GM04504 (cell line): ENCODE data around the gene SPEG.

Source experiments
- DNase-seq: peaks from one replicate; pipeline ENCODE4 v3.0.0-alpha.2; 2012; ENCODE audit warnings: low read depth

Gene SPEG

GRCh38 chr2:219425238-219426067 is 9.2 kb upstream of the SPEG start:
- no peak for DNase-seq

DNA sequence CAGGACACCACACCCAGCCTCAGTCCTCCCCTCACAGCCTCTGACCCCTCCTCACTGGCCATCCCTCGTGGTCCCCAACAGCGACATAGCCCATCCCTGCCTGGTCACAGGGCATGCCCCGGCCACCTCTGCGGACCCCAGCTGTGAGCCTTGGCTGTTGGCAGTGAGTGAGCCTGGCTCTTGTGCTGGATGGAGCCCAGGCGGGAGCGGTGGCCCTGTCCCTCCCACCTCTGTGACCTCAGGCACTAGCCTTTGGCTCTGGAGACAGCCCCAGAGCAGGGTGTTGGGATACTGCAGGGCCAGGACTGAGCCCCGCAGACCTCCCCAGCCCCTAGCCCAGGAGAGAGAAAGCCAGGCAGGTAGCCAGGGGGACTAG is 8.6 kb upstream of the SPEG start:
- no peak for DNase-seq

DNA sequence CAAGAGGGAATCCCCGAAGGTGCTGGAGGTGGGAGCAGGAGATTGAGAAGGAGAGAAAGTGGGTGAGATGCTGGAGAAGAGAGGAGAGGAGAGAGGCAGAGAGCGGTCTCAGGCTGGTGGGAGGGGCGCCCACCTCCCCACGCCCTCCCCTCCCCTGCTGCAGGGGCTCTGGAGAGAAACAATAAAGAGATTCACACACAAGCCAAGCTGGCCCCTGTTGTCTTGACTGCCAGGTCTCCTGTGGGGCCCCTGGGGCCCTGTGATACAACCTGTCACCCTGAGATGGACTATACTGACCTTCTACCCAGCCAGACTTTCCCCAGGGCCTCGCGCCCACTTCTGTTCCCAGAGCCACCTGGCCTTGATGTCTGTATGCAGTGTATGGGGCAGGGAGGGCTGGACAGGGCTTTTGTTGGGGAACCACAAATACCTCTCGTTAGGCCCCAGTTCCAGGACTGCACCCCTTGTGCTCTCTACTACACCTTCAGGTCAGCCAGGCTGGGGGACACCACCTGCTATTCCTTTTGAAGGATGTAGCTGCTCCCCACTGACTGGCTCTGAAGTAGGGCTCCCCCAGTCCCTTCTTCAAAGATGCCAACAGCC is 8.0 kb upstream of the SPEG start:
- DNase-seq: no peak

DNA sequence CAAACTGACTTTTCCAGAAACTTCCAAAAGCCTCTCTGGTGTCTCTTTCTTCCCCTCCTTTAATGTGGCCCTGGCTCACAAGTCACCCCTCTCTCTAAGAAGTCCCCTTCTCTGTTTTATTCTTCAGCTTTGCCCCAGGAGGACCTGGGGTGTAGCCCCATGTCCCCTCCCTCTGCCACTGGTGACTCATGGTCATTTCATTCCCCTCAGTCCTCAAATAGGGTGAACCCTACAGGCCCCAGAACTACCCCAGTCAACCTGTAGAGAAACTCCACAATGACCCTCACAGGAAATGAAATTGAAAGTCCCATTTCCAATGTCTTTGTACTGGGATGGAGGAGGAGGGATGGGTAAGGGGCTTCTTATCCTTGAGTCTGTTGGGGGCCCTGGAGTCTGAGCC is 6.2 kb upstream of the SPEG start:
- no peak for DNase-seq

- DNase-seq: no peak
Observed at GRCh38 chr2:219429958-219430606, 4.6 kb upstream of the SPEG start.

- no peak for DNase-seq
Observed at GRCh38 chr2:219430633-219431615, 3.7 kb upstream of the SPEG start.

DNA sequence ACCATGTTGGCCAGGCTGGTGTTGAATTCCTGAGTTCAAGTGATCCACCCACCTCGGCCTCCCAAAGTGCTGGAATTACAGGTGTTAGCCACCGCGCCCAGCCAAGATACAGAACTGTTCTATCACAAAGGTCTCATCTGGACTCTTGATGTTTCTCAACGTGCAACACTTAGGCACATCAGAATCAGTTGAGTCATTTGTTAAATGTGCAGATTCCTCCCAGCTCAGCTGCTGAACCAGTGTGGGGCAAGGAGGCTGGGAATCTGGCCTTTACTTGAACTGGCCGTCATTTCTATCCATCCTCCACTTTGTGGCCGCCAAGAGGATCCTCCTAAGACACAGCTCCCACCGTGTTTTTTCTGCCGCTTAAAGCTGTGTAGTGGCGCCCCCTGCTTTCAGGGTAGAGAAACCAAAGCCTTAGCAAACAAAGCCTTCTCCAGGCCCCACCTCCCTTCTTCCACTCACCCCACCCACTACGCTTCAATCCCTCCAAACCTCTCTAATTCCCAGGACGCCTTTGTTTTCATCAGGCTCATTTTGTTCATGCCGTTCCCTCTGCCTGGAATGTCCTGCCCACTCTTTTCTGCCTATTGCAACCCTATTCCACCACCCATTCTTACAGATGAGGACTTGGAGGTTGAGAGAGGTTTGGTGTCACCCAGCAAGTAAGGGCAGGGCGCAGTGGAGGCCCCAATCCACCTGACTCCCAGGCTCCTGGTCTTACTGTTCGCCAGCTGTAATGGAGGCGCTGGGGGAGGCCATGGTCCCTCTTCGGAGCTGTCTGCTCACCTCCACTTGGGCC is 776 bp upstream of the SPEG start:
- DNase-seq: no peak

GRCh38 chr2:219434468-219434717 is 250 bp upstream of the SPEG start:
- DNase-seq: no peak

DNA sequence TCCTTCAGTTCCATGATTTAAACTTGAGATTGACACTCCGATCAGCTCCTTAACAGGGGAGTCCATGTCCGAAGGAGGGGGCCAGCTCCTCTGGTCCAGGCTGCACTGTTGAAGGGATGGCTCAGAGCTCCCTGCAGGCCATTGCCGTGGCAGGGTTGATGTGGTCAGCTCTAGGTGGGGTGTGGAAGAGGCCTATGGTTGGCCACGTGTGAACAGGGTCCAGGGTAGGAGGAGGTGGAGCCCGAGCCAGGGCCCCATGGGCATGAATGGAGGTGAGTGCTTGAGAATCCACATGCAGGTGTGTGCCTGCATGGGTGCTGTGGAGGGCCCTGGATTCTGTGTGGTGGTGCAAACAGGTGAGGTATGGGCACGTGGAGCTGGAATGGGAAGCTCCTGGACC is 1.1 kb downstream of the SPEG start:
- no peak for DNase-seq

DNA sequence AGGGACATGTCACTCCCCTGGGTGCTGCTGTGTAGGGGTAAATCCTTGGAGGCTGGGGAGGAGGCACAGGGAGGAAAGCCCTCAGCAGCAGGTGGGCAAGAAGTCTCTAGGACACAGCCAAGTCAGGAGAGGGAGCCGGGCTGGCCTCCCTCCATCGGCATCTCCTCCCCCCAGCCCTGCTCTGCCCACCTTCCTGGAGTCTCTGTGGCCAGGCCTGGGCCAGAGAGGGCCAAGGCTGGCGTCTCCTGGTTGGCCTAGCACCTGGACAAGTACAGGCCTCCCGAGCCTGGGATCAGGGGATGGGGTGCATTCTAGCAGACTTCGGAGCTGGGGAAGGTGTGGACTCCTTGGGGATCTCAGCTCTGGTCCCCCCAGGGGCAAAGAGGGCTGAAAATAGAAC is 1.8 kb downstream of the SPEG start:
- no peak for DNase-seq

GRCh38 chr2:219437141-219437540 is 2.5 kb downstream of the SPEG start:
- no peak for DNase-seq

- no peak for DNase-seq
Observed at GRCh38 chr2:219437690-219438206, 3.1 kb downstream of the SPEG start.

GRCh38 chr2:219438453-219438852 is 3.8 kb downstream of the SPEG start:
- no peak for DNase-seq

DNA sequence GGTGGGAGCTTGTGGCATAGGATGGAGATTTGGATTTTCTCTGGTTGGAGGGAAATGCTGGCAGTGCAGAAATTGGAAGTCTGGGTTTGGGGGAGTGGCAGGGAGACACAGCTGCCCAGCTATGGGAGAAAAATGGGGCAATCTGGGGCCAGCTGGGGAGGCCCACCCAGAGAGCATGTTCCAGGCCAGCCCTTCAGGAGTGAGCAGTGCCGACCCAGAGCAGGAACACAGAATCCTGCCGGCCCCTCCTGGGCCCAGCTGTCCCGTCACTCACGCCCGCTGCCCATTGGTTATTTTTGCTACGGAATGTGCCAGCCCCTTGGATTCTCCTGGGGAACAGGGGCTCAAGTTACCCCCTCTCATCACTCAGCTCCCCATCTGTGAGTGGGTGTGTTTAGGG is 4.9 kb downstream of the SPEG start:
- no peak for DNase-seq

DNA sequence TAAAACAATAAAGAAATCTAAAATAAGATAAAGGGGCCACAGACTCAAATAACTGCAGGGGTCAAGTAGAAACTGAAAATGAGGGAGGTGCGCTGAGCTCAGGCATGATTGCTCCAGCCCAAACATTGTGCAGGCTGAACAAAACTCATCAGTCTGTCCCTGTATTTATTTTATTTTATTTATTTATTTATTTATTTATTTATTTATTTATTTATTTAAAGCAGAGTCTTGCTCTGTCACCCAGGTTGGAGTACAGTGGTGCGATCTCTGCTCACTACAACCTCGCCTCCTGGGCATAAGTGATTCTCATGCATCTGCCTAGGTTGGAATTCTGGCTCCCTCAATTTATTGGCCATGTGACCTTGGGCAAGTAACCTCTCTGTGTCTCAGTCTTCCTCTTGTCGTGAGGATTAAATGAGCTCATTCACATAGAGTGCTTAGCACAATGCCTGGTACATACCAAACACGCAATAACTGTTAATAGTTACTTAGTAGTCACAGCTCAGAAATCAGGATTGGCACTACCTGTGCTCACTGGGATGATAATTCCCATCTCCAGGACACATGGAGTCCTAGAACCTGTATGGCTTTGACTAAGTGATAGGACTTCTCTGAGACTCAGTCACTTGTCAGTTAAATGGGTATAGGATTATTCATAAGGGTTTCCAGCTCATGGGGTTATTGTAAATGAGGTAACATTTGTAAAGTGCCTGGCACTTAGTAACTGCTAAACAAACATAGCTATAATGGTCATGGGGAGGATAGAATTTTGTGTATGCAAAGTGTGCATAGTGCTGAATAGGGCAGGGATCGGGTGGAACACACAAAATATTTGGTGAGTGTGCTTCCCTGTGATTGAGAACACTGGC is 6.0 kb downstream of the SPEG start:
- DNase-seq: no peak

GRCh38 chr2:219441451-219442255 is 7.0 kb downstream of the SPEG start:
- DNase-seq: no peak

GRCh38 chr2:219442256-219443015 is 7.8 kb downstream of the SPEG start:
- no peak for DNase-seq

- DNase-seq: no peak
Observed at GRCh38 chr2:219443016-219443696, 8.5 kb downstream of the SPEG start.
